Measurements from ENCODE around the gene KCNS1.
A peak's percentile ranks its signal among the peaks of the same experiment; 100 is the strongest.

Gene KCNS1

DNA sequence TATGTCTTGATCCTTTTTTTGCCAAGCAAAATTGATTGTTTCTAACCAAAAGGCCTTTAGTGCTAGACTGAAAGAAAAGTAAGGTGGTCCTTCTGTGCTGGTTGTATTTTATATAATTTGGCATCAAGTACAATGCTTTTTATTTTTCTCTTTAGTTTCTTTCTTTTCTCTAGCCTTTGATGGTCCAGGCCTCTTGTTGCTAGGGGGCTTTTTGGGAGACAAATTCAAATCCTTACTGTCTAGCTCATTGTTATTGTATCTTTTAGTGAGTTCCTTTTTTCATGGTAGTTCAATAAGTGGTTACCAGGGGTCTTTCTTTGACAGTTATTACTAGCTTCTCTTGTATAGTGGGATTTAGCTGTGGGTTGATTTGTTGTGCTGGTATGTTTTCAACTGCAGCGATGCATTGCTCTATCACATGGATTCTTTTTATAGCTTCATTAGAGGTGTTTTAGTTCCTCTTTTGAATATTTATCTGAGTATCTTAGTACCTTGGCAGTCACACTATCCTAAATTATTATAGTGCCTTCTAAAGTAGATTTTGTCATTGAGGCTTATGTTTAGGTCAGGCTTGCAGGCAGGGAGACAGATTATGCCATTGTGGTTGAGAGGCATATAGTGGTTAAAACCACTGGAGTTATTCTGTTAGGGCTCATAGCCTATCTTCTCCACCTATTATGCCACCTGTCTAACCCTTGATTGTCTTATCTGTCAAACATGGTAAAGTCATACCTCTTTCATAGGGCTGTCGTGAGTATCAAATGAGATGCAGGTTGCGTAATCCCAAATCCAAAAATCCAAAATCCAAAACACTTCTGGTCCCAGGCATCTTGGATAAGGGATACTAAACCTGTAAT, 49.5 kb downstream of the KCNS1 start:
- DNase-seq (ENCODE audit: low read depth), result no peak

DNA sequence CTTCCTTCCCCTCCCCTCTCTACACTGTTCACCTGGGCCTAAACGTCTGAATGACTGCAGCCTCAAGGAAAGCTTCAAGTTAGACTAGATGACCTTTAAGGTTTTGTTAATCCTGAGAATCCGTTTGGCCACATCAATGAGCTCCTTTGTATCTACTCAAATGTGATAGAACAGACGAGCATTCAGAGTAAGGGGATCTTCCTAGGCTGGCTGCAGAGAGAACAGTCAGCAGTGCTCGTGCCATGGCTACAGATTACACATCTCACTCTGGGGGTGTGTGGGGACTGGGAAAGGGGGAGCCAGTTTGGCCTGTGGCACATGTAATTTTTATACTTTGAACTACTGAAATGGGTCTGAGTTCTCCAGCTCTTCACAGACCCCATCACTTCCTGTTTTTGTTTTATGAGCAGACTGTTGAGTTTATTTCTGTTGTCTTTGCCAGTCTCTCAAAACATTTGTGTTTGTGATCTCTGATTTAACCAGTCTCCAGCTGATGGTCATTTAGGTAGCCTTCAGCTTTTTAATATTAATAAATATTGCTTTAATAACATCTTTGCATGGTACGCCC, 50.9 kb downstream of the KCNS1 start:
- no peak for DNase-seq (ENCODE audit: low read depth)

DNA sequence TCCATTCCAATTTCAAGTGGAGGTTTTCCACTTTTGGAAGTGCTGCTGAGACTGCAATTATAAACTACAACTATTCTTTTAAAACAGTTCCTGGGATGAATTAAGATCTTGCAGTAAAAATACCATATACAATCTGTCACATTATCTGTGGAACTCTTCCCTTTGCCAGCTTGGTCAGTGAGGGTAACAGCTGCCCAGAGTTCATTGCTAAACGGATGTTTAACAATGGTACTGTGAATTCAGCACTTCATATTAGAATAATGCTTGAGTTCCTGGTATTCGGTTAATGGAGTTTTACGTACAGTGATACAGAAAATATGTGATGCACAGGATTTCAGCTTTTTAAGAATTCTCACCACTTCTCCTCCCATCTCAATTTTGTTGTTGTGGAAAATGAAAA, 51.5 kb downstream of the KCNS1 start:
- no peak for DNase-seq (ENCODE audit: low read depth)

DNA sequence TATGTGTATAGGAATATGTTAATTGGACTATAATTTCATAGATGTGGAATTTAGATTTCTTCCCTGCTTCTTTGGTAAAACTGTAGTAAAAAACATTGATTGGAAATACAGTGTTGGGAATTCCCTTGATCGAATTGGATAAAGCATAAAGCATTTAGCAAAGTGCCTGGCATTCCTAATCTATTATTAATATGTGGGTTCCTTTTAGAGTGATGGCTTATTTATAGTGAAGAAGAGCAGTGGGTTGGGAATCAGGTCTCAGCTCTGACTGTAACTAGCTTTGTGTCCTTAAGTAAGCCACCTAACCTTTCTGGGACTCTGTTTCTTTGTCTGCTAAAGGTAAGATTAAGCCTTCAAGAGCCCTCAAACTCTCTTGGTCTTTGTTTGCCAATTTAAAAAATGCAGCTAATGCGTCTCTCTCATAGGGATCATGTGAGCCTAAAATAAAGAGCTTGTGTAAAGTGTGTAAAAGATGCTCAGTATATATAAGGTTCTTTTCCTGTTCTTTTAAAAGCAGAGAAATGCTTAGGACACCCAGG, 53.3 kb downstream of the KCNS1 start:
- no peak for DNase-seq (ENCODE audit: low read depth)

DNA sequence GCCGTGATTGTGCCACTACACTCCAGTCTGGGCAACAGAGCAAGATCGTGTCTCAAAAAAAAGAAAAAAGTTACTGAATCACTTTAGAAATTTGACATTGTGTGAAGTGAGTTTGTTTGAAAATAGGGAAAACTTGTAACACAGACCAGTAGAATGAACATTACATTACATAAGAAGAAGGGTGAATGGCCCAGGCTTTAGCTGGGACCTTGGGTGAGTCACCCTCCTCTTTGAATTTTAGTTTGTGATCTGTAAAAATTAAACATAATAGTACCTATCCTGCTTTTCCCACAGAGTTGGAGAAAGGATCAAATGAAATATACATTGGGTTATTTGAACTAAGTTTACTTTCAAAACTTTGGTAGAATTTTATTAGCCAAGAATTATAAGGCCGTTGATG, 56.3 kb downstream of the KCNS1 start:
- no peak for DNase-seq (ENCODE audit: low read depth)

DNA sequence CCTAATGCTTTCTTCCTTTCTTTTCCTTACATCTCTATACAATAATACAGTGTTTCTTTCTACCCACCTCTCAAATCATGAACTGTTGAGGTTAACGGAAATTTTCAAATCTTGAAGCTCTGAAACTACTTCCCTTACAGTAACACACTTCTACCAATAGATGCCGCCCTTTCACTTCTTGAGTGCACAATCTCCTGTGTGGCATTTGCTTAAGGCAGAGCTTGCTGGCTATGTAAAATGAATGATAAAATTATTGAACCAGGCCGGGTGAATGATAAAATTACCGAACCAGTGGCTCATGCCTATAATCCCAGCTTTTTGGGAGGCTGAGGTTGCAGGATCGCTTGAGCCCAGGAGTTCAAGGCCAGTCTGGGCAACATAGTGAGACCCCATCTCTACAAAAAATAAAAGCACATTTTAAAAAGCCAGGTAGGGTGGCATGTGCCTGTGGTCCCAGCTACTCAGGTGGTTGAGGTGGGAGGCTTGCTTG, 56.8 kb downstream of the KCNS1 start:
- DNase-seq (ENCODE audit: low read depth), result peak; percentile 22

DNA sequence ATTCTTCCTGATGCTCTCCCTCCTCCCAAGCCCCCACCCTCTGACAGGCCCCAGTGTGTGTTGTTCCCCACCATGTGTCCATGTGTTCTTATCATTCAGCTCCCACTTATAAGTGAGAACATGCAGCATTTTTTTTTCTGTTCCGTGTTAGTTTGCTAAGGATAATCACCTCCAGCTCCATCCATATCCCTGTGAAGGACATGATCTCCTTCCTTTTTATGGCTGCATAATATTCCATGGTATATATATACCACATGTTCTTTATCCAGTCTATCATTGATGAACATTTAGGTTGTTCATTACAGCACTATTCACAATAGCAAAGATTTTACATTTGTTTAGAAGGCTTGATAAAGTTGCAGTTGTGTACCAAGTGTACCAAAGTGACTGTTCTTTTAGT, 57.9 kb downstream of the KCNS1 start:
- DNase-seq (ENCODE audit: low read depth), result no peak

All from CMK (cell line).